HG03280 (cell line): ENCODE measurements around the gene APOB.

ENCODE experiments used
- ATAC-seq: cut with Tn5 transposase; IDR thresholded peaks from one replicate; pipeline ENCODE4 v1.9.1; 2021; ENCODE audit warnings: mild to moderate bottlenecking, moderate library complexity; ENCODE audit not compliant: unreplicated experiment

Gene APOB

DNA sequence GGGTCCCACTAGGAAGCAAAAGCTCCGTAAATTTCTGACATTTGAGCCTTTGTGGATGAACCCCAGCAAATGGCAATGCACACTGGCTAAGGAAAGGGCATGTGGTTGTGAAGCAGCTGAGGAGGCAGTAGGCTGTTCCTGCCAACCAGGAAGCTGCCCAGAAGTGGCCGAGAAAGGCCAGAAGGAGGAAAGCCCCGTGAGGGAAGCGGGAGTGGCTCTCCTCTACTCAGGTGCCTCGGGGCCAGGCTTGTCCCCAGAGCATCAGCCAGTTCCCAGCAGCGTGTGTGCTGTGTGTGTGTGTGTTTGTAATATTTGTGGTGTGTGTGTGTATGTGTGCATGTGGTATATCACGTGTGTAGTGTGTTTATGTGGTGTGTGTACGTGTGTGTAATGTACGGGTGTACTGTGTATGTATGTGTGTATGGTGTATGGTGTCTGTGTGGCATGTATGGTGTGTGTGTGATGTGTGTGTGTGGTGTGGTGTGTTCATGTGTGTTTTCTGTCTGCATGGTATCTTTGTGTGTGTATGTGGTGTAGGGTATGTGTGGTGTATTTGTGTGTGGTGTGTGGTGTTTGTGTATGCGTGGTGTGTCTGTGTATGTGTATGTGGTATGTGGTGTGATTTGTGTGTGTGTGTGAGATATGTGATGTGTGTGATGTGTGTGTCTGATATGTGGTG lies 90.6 kb downstream of the APOB start:
- ATAC-seq, result no peak
